Activated CD4-positive, CD25-positive, alpha-beta regulatory T cell treated with anti-CD3 and anti-CD28 coated beads, Interleukin-2, amount 50 U/mL, for 72 hours (primary cell): ENCODE results near the gene TRABD2B.

Experiments used
- DNase-seq: peaks from one replicate; pipeline ENCODE4 v3.0.0; 2021

Gene TRABD2B

DNA sequence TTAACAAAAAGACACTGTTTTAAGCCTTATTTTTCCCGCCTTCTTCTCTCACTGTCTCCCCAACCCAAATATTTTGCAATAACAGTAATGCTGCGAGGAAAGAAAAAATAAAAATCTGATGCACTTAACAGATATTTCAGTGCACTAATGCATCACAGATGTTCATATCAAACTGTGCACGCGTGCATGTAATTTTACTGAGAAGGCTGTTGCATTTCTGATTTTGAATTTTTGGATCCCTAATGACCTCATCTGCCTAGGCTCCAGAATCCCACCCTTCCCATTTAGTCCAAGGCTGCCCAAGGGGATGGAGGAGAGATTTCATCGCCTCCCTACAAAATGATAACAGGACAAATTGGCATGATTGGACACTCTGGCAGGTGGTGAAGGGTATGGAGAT lies 5.5 kb downstream of the TRABD2B start:
- no peak for DNase-seq

DNA sequence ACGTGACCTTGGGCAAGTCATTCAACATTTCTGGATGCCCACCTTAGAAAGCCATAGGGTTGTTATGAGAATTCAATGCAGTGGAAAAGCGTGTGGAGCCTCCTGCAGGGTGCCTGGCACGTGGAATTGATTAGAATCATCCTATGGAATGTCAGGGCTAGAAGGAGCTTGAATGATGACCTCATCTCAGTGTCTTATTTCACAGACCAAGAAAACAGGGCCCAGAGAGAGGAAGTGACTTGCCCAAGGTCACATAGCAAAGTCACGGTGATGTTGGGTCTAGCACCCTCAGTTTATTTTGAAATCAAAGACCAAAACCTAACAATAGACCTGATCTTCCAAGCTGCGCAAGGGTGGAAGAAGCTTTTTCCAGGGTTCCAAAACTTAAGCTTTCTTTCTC lies 6.0 kb downstream of the TRABD2B start:
- no peak for DNase-seq

DNA sequence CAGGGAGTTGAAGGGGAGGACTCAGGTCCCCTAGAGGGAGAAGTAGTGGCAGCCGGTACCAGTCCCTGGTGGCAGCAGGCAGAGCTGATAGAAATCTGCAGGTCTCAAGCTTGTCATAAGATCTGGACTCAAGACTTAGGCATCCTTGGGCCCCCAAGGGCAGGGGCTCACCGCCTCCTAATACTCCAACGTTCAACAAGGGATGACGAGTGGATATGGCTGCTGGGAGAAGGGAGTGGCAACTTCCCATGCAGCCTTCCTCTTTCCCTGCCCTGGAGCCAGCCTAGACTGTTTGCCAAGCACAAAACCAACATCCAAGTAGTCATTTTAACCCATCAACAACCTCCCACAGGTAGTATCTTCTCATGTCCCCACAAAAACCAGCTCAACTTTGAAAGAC lies 6.9 kb downstream of the TRABD2B start:
- no peak for DNase-seq

- DNase-seq, result no peak
Observed at GRCh38 chr1:47987601-47988000, 9.6 kb downstream of the TRABD2B start.

DNA sequence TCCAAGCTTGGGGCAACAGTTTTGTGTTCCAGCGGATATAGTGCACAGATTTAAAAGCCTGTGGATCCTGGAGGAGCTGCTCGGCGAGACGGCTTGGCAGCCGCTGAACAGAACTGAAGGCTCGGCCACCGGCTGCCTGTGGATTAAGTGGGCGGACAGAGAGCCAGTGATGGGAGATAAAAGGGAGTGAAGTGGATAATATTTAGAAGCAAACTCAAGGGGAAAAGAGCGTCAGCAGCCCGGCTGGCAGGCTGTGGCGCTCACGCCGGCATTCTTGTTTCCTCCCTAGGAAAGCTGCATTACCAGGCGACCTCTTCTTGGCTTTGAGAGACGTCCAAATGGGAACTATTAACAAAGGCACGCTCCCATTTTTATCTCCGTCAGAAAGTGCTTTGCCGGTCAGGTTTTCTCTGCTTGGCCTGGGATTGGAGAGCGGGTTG lies 10.4 kb downstream of the TRABD2B start:
- DNase-seq, result no peak

GRCh38 chr1:47985018-47985417 lies 12.2 kb downstream of the TRABD2B start:
- no peak for DNase-seq

GRCh38 chr1:47984175-47984789 lies 12.9 kb downstream of the TRABD2B start:
- no peak for DNase-seq

DNA sequence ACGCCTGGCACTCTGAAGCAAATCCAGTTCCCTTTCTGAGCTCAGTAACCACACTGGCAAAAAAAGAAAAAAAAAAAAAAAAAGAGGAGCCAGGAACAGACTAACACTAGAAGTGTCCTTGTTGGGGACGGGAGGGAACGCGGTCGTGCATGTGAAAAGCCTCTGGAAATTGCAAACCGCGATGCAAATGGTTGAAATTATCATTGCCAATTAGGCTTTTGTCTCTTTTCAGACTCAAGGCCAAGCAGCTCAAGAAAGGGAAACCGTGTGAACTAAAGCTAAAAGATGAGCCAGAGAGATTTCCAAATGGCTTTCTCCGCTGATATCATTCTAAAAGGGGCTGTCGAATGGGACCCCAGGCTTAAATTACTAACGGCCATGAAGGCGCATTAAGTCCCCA lies 13.5 kb downstream of the TRABD2B start:
- no peak for DNase-seq

DNA sequence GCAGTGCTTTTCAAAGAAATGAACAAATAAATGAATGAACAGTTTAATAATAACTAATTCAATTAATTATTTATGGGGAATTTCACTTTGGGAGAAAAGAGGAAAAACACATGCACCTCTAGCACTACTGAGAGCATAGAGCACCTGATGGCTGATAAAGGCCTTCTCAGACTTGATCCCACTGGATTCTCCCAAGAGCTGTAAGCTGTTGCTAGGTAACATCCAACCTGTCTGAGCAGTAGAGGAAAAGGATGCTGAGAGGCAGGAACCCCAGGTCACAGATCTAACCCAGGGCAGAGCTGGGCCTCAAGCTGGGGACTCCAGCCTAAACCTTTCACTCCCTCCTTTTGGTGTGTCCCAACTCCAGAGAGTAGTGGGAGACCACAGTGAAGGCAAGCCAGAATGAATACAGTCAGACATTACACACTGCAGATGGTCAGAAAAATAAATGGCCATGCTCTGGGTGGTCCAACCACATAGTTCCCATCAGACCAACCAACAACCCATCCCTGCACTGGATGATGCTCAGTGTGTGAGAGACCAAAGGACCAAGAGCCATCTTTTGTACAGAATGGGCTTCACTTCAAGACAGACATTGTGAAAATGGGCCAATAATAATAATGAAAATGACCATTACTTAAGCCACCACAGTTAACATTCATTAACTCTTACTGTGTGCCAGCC lies 15.4 kb downstream of the TRABD2B start:
- no peak for DNase-seq

DNA sequence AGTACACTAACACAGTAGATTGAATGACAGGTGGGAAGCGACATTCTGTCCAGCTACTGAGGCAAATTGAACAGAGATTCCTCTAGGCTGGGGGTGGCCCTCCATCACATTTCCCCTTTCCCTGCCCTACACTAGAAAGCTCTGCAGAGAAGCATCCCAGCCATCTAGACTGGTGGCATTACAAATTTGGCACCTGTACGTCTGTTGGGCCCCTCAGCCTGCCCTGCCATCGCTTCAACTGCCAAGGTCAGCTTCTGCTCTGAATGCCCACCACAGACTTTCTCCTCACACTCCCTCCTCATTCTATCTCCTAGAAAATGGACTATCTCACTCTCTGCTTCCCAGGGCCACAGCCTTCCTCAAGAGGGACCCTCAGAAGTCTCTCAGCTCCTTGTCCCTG lies 16.7 kb downstream of the TRABD2B start:
- DNase-seq, result no peak

- no peak for DNase-seq
Observed at GRCh38 chr1:47979724-47980123, 17.5 kb downstream of the TRABD2B start.

DNA sequence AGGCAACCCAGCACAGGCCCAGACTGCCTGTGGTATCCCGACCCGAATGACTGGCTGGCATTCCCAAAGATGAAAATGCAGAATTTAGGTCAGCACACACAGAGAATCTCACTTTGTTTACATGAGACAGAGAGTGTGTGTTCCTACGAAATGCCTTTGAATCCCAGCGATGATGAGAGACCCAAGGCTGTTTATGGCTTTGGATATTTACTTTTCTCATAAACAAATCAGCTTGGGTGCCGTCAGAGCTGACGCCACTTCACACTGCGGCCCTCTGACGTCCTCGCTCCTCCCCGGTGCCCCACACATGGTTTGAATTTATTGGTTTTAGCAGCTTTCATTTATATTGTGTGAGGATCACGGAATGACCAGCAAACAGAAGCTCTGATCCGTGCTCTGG lies 18.7 kb downstream of the TRABD2B start:
- no peak for DNase-seq

- DNase-seq, result no peak
Observed at GRCh38 chr1:47976728-47977127, 20.5 kb downstream of the TRABD2B start.

DNA sequence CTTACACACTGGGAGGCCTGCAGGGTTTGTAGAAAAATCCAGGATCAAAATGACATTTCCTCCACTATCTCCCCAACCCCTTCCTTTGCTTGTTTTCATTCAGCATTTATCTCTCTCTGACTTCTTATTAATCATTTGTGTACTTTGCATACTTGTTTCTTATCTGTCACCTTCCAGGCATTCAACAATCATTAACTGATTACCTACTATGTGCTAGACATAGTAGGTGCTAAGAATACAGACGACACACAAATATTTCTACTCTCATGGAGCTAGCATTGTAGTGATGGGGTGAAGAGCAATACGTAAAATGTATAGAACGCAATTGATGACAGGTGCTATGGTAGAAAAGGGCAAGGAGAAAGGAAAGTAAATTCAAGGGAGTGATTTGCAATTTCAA lies 20.9 kb downstream of the TRABD2B start:
- DNase-seq, result no peak

DNA sequence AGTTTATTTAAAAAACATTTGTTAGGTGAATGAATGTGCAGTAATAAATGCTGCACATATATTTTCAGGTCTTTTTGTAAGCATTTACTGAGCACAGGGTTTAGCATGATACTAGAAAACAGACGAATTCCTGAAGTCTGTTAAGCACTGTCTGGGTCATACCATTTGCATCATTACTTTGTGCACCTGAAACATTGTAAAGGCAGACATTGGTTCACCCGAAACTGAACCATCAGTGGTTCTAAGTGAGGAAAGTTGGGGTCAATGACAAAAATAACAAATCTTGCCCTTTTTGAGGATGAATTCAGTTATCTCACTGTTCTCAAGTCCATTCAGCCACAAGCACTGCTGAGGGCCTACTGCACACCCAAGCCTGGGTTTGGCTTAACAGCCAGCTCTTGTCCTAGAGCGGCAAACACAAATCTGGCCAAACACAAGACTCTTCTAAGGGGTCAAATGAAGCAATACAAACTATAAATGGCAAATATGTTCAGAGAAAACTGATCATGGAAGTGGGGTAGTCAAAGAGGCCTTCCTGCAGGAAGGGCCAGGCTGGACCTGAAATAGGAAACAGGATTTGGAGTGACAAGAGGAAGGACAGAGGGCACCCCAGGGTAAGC lies 21.8 kb downstream of the TRABD2B start:
- no peak for DNase-seq

GRCh38 chr1:47972864-47973432 lies 24.2 kb downstream of the TRABD2B start:
- DNase-seq, result no peak

DNA sequence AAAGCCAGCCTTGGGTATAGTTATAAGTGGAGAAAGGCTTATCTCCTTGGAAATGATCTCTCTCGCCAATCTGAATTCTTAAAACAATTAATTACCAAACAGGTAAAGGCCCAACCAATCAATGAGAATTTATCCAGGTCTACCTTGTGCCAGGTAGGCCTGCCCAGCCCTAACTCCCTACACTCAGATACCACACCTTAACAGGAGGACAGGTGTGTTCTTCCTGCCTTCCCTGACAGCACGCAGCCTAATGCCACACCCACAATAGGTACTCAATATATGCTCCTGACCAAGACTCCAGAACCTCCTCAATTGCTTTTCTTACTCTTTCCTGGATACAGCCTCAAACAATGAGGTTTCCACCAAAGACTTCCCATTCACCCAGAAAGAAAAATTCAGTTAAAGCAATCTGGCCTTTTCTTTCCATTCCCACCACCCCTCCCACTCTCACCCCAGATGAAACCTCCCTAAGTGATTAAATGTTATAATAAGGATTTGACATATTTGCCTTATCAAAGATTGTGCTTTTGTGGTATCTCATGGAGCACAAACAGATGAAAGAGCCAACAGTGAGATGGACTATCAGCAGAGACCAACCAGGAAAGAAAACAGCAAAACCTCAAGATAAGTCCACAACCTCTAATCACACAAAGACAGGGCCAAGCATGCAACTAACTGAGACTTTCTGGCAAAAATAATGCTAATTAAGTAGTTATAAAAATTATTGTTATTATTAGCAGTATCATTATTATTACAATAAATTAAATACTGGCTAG lies 25.6 kb downstream of the TRABD2B start:
- DNase-seq, result no peak

GRCh38 chr1:47970882-47971281 lies 26.3 kb downstream of the TRABD2B start:
- no peak for DNase-seq

- DNase-seq, result no peak
Observed at GRCh38 chr1:47969478-47969877, 27.7 kb downstream of the TRABD2B start.

- no peak for DNase-seq
Observed at GRCh38 chr1:47968556-47968888, 28.7 kb downstream of the TRABD2B start.

- DNase-seq, result no peak
Observed at GRCh38 chr1:47967864-47968555, 29.2 kb downstream of the TRABD2B start.

DNA sequence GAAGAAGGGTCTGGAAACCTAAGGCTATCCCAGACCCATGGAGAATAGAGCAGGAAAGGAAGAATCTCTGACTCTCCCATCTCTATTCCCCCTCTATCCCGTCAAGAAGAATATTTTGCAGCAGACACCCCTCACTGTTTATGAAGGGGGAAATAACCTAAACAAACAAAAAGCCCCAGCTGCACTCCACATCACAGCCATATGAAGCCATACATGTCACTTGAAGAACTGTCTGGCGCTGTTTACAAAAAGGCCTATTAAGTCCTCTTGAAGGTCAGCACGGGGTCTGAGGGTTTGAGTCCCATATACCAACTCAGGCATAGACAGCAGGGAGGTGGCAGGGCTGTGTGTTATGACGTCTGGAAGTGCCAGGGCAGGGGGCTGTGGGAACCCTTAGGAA lies 31.4 kb downstream of the TRABD2B start:
- DNase-seq, result no peak

GRCh38 chr1:47964636-47965035 lies 32.5 kb downstream of the TRABD2B start:
- no peak for DNase-seq
